H4 (cell line): ENCODE results near the gene TNNT2. TPM values are rescaled to one million over a fixed set of nuclear protein-coding genes. Genes with fewer than 3 reads are reported as not detected.

Experiments used
- DNase-seq: peaks from one replicate; pipeline ENCODE4 v3.0.0-alpha.2; 2015; ENCODE audit warnings: low spot score
- total RNA-seq: library from RNA; depleted of rRNA; stranded (reverse); fragments of >200 nt; shearing (Covaris generic); gene quantifications from 2 replicates; pipeline ENCODE4 v1.2.3, GENCODE V29; 2014

TNNT2 gene
- total RNA-seq, 1 experiment from 2014 or later, result not detected

DNA sequence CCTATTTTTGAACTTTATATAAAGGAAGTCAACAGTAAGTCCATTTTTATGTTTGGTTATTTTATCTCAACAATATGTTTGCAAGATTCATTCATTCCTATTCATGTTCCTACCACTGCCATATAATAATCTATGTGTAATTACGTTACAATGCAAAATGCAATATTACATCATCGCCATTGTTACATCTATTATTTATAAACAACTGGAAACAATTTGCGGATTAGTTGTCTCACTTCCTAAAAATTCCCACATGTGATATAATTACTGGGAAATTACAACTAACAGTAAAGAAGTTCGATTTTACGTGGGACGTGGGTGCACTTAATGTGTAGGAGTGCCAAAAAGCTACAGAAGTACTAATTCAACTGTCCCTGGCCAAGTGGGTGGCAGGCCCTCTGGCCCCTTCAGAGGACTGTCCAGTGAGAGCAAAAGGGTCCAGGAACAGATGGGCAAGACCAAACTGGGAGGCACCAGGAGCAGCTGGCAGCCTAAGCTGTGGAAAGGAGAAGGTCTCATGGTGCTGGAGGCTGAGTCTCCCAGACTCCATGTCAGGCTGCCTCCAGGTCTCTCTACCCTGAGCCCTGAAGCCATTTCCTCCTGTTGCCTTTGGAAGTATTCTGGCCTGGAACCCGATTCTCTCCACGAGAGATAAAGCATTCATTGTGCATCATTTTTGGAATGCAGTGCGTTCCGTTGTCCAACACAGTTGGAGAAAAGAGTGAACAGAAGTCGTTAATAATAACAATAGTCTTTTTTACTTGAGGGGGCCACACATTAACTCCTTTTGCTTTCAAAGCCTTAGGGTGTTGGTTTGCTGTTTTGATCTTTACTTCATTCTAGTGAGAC lies 42.9 kb downstream of the TNNT2 start:
- DNase-seq, result no peak

DNA sequence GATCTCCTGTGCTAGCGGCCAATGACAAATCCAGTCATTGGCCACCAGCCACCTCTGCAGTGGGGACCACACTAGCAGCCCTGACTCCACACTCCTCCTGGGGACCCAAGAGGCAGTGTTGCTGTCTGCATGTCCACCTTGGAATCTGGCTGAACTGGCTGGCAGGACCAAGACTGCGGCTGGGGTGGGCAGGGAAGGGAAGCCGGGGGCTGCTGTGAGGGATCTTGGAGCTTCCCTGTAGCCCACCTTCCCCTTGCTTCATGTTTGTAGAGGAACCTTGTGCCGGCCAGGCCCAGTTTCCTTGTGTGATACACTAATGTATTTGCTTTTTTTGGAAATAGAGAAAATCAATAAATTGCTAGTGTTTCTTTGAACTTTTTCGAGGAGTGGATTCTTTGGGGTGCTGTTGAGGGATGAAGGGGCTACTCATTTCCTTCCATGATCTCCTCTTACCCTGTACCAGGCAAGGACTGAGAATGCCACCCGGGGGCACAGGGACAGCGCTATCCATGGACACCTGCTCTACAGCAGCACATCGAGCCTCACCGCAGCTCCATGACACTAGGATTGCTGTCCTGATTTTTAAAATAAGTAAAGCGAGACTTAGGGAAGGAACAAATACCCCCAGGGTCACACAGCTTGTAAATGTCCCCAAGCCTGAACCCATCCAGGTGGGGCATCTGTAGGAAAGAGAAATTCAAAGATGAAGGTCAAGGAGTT lies 44.7 kb downstream of the TNNT2 start:
- DNase-seq, result no peak

DNA sequence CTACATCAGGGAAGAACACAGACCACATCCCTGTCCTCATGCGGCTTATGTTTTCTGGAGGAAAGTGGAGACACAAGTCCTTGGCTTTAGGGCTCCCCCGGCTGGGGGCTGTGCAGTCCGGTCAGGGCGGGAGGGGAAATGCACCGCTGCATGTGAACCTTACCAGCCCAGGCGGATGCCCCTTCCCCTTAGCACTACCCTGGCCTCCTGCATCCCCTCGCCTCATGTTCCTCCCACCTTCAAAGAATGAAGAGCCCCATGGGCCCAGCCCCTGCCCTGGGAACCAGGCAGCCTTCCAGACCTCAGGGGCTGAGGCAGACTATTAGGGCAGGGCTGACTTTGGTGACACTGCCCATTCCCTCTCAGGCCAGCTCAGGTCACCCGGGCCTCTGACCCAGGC lies 45.5 kb downstream of the TNNT2 start:
- no peak for DNase-seq

DNA sequence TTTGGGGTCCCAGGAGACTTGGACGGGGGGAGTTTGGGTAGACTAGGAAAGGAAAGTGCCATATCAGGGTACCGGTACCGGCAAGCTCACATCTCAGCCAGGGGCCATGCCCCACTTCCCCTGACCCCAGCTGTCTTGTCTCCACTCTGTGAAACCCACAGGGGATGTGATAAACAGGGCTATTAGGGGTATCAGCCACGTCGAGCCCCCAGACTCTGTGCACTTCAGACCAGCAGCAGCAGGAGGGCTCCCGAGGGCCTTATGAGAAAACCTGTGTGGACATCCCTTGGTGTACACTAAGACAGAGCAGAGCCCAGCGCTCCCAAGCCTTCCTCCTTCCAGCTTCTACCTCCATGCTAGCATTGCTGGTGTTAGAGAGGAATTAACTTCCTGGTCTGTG lies 46.3 kb downstream of the TNNT2 start:
- no peak for DNase-seq

DNA sequence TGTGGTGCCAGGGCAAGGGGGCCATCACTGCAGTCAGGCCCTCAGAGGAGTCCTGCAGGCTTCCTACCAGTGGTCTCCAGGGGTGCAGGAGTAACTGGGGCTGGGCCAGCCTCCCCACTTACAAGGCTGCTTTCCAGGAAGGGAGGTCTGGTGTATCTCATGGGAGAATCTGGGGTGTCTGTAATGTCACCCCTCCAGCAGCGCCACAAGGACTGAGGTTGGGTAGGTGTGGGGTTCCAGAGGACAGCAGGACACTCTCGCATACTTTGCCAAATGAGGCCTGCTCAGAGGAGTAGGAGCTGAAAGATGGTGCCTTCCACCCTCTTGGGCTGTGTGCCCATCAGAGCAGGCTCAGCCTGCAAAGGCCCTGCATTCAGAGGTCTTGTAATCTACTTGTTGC lies 46.9 kb downstream of the TNNT2 start:
- no peak for DNase-seq

DNA sequence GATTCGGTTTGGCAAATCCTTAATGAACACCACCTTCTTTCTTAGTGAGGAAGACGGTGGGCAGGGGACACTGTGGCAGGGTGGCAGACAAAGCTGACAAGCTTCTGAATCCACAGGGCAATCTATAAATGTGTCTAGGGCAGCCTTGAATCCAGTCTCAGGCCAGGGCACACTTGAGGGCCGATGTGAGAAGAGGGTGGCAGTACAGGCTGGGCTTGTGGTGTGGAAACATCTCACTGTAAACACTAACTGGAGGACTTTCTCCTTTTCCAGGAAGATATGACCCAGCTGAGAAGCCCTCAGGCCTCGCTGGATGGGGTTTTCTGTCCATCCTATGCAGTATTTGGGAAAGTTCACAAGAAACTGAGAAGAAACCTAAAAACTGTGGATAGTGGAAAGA lies 47.7 kb downstream of the TNNT2 start:
- no peak for DNase-seq

DNA sequence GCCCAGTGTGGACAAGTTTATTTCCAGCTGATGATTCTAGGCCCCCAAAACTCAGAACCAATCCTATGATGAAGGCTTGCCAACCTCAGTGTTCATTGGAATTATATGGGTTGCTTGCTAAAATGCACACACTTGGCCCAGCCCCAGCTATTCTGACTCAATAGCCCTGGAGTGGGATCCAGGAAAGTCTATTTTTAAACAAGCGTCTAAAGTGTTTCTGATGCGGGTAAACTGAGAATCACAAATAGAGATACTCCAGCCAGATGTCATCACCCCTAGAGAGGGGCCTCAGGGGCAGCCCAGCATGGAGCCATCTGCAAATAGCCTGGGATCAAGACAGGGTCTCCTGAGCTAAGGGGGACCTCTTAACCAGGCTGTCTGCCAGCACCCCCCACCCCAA lies 48.2 kb downstream of the TNNT2 start:
- no peak for DNase-seq

DNA sequence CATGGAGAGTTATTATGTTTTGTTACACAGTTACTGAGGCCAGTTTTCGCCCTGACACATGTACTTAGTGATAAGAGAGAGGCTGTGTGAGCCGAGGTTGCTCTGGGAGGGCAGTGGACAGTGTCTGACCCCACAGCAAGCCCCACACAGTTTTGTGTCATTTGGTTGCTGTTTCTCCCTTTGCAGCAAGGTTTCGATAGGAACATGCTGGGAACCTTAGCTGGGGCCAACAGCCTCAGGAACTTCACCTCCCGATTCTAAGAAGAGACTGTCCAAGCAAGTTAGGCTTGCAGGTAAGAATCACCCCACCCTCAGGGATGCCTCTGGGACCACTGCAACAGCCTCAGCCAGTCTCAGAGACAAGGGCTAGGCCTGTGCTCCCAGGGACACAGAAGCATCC lies 48.9 kb downstream of the TNNT2 start:
- DNase-seq, result no peak

DNA sequence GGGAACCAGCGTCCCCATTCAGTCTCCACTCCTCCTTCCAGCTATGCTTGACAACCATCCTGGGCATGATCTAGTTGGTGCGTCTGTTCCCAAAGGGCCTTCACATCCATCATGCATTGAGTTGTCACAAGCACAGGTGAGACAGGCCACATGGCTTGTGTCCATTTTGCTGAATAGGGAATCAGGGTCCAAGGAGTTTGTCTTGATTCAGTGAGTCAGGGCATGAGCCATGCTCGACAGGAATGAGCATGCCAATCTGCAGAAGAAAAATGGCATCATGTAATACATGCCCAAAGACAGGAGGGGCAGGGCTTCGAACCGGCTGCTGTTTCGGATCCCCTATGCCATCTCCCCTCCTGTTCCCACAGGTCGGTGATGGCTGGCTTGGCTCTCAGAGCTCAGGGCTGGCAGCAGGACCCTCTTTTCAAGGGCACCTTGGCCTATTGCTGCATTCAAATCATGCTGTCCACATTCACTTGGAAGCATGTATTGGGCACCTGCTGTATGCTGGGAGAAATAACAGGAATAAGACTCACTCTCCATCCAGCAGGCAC lies 49.7 kb downstream of the TNNT2 start:
- DNase-seq, result no peak

DNA sequence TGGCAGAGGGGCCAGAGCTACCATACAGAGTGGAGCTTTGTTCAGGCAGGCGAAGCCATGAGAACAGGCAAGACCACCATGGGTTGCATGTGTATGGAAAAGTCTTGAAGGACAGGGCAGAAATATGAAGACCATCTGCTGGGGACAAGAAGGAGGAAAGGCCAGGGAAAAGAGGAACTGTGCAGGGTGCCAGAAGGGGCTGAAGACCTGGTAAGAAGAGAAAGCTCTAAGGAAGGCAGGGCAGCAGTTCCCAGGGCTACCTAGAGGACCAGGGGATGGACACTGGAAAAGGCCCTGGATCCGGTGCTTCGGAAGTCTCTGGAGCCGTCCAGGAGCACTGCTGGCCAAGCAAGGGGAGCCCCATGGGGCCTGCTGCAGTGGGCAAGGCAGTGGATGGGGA lies 50.8 kb downstream of the TNNT2 start:
- no peak for DNase-seq

DNA sequence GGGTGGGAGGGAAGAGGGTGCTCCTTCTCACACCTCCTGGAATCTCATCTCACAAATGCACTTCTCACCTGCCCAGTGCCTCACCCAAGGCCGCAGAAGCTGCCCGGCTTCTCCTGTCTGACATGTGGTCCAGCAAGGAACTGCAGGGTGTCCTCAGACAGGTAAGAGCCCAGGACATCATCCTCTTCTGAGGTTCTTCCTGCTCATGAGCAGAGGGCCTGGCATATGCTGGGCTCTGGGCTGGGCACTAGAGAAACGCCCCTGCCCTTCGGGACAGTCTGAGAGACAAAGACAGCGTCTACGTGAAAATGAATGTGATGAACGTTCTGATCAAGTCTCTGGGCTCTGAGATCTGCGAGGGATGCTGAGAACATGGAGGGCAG lies 51.8 kb downstream of the TNNT2 start:
- no peak for DNase-seq

DNA sequence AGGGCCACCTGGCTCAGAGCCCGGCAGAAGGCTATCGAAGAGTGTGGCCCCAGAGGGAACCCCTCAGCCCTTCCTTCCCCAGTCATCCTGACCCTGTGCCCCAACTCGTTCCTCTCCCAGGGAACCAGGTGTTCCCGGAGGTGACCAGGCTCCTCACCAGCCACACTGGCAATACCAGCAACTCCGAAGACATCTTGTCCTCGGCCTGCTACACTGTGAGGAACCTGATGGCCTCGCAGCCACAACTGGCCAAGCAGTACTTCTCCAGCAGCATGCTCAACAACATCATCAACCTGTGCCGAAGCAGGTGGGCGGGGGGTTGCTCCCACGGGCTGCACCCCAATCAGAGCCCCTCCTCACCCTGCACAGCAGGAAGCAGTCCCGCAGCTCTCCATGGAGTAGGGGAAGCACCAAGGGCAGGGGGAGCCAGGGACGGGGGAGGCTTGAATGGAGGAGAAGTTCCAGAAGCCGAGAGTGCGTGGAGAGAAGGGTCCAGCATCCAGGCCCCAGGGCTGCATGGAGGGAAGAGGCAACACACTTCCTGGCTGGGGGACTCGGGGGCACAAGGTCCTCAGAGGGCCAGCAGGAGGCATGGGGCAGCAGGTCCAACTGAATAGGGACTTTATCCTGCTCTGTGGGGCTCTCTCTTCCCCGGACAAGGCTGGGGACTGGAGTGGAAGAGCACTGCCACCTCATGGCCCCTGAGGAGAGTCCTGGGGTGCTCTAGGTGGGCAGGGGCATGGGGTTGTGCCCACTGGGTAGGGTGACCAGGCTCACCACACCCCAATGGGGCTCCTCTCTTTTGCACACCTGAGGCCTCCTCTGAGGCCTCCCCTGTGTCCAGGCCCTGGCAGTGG lies 52.4 kb downstream of the TNNT2 start:
- no peak for DNase-seq

DNA sequence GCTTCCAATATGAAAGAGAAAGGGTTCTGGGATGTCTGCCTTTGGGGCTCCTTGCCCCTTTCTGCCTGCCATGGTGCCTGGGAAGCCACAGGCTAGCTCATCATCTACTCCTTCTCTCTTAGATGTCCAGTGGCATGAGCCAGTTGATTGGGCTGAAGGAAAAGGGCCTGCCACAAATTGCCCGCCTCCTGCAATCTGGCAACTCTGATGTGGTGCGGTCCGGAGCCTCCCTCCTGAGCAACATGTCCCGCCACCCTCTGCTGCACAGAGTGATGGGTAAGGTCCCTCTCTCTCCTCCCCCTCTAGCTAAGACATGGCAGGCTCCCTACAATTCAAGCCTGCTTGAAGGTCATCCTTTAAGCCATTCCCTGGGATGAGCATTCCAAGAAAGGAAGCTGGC lies 53.2 kb downstream of the TNNT2 start:
- no peak for DNase-seq

DNA sequence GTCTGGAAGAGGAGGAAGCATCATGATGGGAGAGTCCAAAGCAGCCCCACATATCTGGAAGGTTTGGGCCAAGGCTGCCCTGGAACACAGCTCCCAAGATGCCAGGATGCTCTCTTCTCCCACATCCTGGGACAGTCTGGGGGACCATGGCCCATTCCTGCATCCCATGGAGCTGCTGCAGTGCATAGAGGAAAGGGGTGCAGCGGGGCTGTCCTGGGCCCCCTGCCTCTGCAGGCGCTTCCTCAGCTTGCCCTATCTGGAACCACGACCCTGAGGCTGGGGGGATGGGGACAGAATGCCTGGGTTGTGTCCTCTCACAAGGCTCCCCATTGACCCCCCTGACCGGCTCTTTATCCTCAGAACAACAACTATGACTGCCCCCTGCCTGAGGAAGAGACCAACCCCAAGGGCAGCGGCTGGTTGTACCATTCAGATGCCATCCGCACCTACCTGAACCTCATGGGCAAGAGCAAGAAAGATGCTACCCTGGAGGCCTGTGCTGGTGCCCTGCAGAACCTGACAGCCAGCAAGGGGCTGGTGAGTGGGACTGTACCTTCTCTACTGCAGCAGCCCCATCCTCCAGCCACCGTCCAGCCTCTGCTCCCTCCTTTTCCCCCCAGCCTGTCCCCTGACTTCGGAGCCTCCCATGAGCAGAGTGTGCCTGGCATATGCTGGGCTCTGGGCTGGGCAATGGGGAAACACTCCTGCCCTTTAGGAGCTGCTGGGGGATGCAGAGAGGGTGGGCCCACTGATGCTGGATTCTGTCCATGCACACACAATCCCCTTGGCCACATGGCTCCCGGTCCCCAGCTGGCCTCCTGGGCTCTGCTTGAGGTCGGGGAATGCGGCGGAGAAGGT lies 54.6 kb downstream of the TNNT2 start:
- no peak for DNase-seq

DNA sequence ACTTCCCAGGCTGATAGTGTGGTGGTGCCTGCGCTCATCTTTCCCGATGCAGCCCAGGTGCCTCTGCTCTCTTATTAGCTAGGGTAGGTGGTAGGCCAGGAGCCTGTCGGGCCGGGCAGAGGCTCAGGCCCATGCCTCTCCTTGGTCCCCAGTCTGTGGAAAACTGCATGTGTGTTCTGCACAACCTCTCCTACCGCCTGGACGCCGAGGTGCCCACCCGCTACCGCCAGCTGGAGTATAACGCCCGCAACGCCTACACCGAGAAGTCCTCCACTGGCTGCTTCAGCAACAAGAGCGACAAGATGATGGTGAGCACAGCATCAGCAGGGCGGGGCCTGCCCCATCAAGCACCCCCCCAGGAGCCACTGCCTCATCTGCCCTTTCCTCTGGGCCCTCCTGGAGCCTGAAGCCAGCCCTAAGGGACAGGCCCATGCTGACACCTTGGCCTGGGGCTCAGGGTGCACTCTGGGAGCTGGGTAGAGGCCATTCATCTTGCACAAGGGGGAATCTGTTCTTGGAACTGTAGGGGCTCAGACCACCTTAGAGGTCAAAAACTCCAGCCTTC lies 55.6 kb downstream of the TNNT2 start:
- no peak for DNase-seq

DNA sequence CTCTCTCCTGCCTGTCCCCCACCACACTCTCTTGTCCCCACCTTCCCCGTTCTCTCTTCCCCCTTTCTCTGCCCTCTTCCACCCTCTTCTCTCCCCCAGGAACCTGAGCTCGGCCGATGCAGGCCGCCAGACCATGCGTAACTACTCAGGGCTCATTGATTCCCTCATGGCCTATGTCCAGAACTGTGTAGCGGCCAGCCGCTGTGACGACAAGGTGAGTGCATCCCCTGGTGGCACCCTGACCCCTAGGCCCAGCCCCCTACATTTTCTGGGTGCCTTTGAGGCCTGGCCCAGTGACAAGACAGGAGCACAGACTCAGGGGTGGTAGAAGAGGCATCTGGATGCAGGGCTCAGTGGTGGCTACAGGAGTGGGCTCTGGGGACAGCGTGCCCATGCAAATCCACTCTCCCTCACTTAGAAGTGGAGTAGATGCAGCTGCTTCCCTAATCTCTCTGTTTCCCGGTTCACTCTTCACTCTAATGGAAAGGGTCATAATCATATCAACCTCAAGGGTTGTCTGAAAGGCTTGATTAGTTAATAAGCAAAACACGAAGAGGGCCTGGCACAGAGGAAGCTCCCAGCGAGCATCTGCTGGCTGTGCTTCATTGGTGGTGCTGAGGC lies 57.2 kb downstream of the TNNT2 start:
- DNase-seq, result no peak

DNA sequence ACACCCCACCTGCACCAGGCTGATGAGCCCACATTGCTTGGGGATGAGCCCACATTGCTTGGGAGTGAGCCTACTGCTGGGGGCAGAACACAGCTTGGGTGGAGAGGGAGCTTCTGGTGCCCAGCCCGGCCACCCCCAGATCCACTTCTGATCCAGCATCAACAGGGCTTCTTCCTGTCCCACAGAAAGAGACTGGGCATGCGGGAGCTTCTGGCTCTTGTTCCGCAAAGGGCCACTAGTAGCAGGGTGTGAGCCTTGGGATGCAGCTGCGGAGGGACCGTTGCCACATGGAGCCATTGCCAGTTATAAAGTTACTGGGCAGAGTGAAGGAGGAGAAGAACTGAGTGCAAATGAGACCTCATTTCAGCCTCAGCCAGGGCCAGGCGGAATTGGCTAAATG lies 57.8 kb downstream of the TNNT2 start:
- DNase-seq, result no peak

DNA sequence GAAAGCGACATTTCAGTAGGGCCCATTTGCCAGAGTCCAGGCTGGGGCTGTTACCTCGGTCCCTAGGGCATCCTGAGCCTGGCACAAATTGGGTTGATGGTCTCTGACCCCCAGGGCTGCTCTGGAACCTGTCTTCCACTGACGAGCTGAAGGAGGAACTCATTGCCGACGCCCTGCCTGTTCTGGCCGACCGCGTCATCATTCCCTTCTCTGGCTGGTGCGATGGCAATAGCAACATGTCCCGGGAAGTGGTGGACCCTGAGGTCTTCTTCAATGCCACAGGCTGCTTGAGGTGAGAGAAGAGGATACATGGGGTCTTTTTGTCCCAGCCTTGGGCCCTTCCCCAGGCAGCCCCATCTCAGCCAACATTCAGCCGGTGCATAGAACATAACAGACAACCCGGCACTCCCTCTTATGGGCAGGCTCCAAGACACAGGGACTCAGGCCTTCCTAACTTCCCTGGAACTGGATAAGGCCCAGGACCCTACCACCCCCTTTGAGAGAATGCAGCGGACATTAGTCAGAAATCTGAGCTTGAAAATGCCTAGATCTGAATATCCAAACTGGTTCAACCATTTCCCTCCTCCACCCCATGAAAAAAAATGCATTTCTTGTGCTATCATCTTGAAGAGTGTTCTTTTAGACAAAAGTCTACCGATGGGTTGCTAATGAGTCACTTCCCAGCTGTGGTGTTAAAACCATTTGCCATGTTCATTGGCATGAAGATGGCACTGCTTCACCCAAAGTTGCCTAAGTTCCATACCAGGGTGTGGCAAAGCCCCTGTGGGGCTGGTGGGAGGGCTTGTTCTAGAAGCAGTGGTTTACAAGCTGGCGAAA lies 58.8 kb downstream of the TNNT2 start:
- no peak for DNase-seq

DNA sequence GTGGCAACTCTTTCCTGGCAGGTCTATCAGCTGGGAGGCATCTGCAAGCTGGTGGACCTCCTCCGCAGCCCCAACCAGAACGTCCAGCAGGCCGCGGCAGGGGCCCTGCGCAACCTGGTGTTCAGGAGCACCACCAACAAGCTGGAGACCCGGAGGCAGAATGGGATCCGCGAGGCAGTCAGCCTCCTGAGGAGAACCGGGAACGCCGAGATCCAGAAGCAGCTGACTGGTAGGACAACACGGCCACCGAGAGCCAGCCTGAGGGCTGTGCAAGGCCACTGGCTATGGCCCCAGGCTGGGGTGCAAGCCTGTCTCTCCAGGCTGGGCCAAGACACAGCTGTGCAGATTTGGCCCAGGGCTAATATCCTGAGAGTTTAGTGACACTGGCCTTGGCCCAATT lies 59.9 kb downstream of the TNNT2 start:
- no peak for DNase-seq

DNA sequence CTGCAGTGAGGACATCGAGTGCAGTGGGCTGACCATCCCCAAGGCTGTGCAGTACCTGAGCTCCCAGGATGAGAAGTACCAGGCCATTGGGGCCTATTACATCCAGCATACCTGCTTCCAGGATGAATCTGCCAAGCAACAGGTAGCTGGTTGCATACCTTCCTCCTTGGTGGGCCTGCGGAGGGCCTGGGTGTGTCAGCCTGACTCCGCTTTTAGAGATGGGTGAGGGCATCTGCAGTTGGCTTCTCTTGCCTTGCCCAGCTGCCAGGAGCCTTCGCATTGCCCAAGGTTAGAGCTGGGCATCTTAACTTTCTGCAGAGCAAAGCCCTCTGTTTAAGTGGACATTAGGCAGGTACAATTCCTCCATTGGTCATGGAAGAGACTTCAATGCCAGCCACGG lies 60.9 kb downstream of the TNNT2 start:
- DNase-seq, result no peak
